T-helper 1 cell treated with Interleukin-12 subunit alpha and Interleukin-12 subunit beta and Interleukin-4 antibody, amounts not matched to agents 30 μg/mL and 1 μg/mL, for 36 hours (primary cell): ENCODE results near the gene NCOA7.
"Not testable (repeated sequence)": the region's sequence is repeated elsewhere in the genome, so short reads cannot be mapped to it uniquely, and the experiment has no call there.

ENCODE experiments used
- H3K27ac Mint-ChIP-seq: one replicate; pipeline ENCODE4 v1.8.0; 2021; ENCODE audit warnings: mild to moderate bottlenecking, mixed read lengths
- H3K27me3 Mint-ChIP-seq: one replicate; pipeline ENCODE4 v1.8.0; 2021; ENCODE audit warnings: low read depth, mixed read lengths
- H3K36me3 Mint-ChIP-seq: one replicate; pipeline ENCODE4 v1.8.0; 2021; ENCODE audit warnings: low read depth, mixed read lengths
- H3K4me1 Mint-ChIP-seq: one replicate; pipeline ENCODE4 v1.8.0; 2021; ENCODE audit warnings: low read depth, mixed read lengths
- H3K4me3 Mint-ChIP-seq: one replicate; pipeline ENCODE4 v1.8.0; 2021; ENCODE audit warnings: mild to moderate bottlenecking, moderate library complexity, mixed read lengths
- H3K9me3 Mint-ChIP-seq: one replicate; pipeline ENCODE4 v1.8.0; 2021; ENCODE audit warnings: mixed read lengths

NCOA7 gene

GRCh38 chr6:125944434-125944816 lies 153.7 kb downstream of the NCOA7 start:
- peaks cover 17% of the 10 kb centered on the region for H3K4me1 Mint-ChIP-seq
- no peak overlapping the region for H3K4me3 Mint-ChIP-seq
- no peaks in the 10 kb centered on the region for H3K36me3 Mint-ChIP-seq
- H3K27me3 Mint-ChIP-seq = no peaks in the 10 kb centered on the region
- H3K9me3 Mint-ChIP-seq = no peaks in the 10 kb centered on the region
- no peak overlapping the region for H3K27ac Mint-ChIP-seq

GRCh38 chr6:125944896-125945295 lies 154.1 kb downstream of the NCOA7 start:
- H3K27me3 Mint-ChIP-seq = no peaks in the 10 kb centered on the region
- H3K9me3 Mint-ChIP-seq = no peaks in the 10 kb centered on the region
- H3K4me3 Mint-ChIP-seq = no peak overlapping the region
- no peaks in the 10 kb centered on the region for H3K36me3 Mint-ChIP-seq
- H3K4me1 Mint-ChIP-seq = peaks cover 13% of the 10 kb centered on the region
- no peak overlapping the region for H3K27ac Mint-ChIP-seq

- H3K4me1 Mint-ChIP-seq = peaks cover 12% of the 10 kb centered on the region
- no peak overlapping the region for H3K27ac Mint-ChIP-seq
- H3K9me3 Mint-ChIP-seq = no peaks in the 10 kb centered on the region
- H3K4me3 Mint-ChIP-seq = no peak overlapping the region
- no peaks in the 10 kb centered on the region for H3K36me3 Mint-ChIP-seq
- no peaks in the 10 kb centered on the region for H3K27me3 Mint-ChIP-seq
Measured at GRCh38 chr6:125945378-125946141, 154.8 kb downstream of the NCOA7 start.

GRCh38 chr6:125947615-125948014 lies 156.9 kb downstream of the NCOA7 start:
- no peak overlapping the region for H3K27ac Mint-ChIP-seq
- no peak overlapping the region for H3K4me3 Mint-ChIP-seq
- no peaks in the 10 kb centered on the region for H3K9me3 Mint-ChIP-seq
- H3K36me3 Mint-ChIP-seq = no peaks in the 10 kb centered on the region
- peaks cover 12% of the 10 kb centered on the region for H3K4me1 Mint-ChIP-seq
- H3K27me3 Mint-ChIP-seq = no peaks in the 10 kb centered on the region

- no peak overlapping the region for H3K4me3 Mint-ChIP-seq
- H3K4me1 Mint-ChIP-seq = peaks cover 12% of the 10 kb centered on the region
- no peaks in the 10 kb centered on the region for H3K36me3 Mint-ChIP-seq
- no peaks in the 10 kb centered on the region for H3K27me3 Mint-ChIP-seq
- no peak overlapping the region for H3K27ac Mint-ChIP-seq
- no peaks in the 10 kb centered on the region for H3K9me3 Mint-ChIP-seq
Measured at GRCh38 chr6:125948455-125948854, 157.7 kb downstream of the NCOA7 start.

- no peaks in the 10 kb centered on the region for H3K9me3 Mint-ChIP-seq
- peaks cover 6% of the 10 kb centered on the region for H3K4me1 Mint-ChIP-seq
- H3K27ac Mint-ChIP-seq = no peak overlapping the region
- no peaks in the 10 kb centered on the region for H3K27me3 Mint-ChIP-seq
- no peak overlapping the region for H3K4me3 Mint-ChIP-seq
- H3K36me3 Mint-ChIP-seq = no peaks in the 10 kb centered on the region
Measured at GRCh38 chr6:125949069-125949468, 158.3 kb downstream of the NCOA7 start.

GRCh38 chr6:125950293-125950692 lies 159.5 kb downstream of the NCOA7 start:
- Mint-ChIP-seq H3K9me3 (no peaks in the 10 kb centered on the region), H3K4me3 (no peak overlapping the region), H3K27me3 (no peaks in the 10 kb centered on the region), H3K27ac (no peak overlapping the region), H3K36me3 (no peaks in the 10 kb centered on the region), H3K4me1 (peaks cover 3% of the 10 kb centered on the region)

- H3K9me3 Mint-ChIP-seq, H3K27ac Mint-ChIP-seq, H3K4me3 Mint-ChIP-seq, H3K4me1 Mint-ChIP-seq, H3K36me3 Mint-ChIP-seq, H3K27me3 Mint-ChIP-seq: not testable (repeated sequence)
Measured at GRCh38 chr6:125950716-125951115, 160.0 kb downstream of the NCOA7 start.

- H3K4me1 Mint-ChIP-seq = peaks cover 3% of the 10 kb centered on the region
- H3K27me3 Mint-ChIP-seq = no peaks in the 10 kb centered on the region
- H3K9me3 Mint-ChIP-seq = no peaks in the 10 kb centered on the region
- H3K36me3 Mint-ChIP-seq = no peaks in the 10 kb centered on the region
- H3K4me3 Mint-ChIP-seq = no peak overlapping the region
- H3K27ac Mint-ChIP-seq = no peak overlapping the region
Measured at GRCh38 chr6:125951323-125951722, 160.6 kb downstream of the NCOA7 start.

GRCh38 chr6:125952764-125953501 lies 162.2 kb downstream of the NCOA7 start:
- H3K27ac Mint-ChIP-seq = no peak overlapping the region
- no peaks in the 10 kb centered on the region for H3K27me3 Mint-ChIP-seq
- H3K4me1 Mint-ChIP-seq = peaks cover 3% of the 10 kb centered on the region
- H3K4me3 Mint-ChIP-seq = no peak overlapping the region
- no peaks in the 10 kb centered on the region for H3K36me3 Mint-ChIP-seq
- no peaks in the 10 kb centered on the region for H3K9me3 Mint-ChIP-seq

GRCh38 chr6:125953502-125953875 lies 162.7 kb downstream of the NCOA7 start:
- H3K27me3 Mint-ChIP-seq = no peaks in the 10 kb centered on the region
- no peak overlapping the region for H3K27ac Mint-ChIP-seq
- H3K9me3 Mint-ChIP-seq = no peaks in the 10 kb centered on the region
- H3K4me1 Mint-ChIP-seq = peaks cover 3% of the 10 kb centered on the region
- no peak overlapping the region for H3K4me3 Mint-ChIP-seq
- no peaks in the 10 kb centered on the region for H3K36me3 Mint-ChIP-seq

- H3K27ac Mint-ChIP-seq = no peak overlapping the region
Measured at GRCh38 chr6:125954735-125955339, 164.1 kb downstream of the NCOA7 start.

GRCh38 chr6:125955973-125956372 lies 165.2 kb downstream of the NCOA7 start:
- H3K4me3 Mint-ChIP-seq = peak overlapping the region; percentile 59
- peaks cover 3% of the 10 kb centered on the region for H3K4me1 Mint-ChIP-seq
- H3K9me3 Mint-ChIP-seq = no peaks in the 10 kb centered on the region
- no peaks in the 10 kb centered on the region for H3K36me3 Mint-ChIP-seq
- no peaks in the 10 kb centered on the region for H3K27me3 Mint-ChIP-seq
- peak overlapping the region; percentile 74 for H3K27ac Mint-ChIP-seq

More at GRCh38 chr6:125954735-125955339, 164.1 kb downstream of the NCOA7 start:
- no peaks in the 10 kb centered on the region for H3K9me3 Mint-ChIP-seq
- H3K4me1 Mint-ChIP-seq = peaks cover 3% of the 10 kb centered on the region
- no peaks in the 10 kb centered on the region for H3K36me3 Mint-ChIP-seq
- no peaks in the 10 kb centered on the region for H3K27me3 Mint-ChIP-seq
- no peak overlapping the region for H3K4me3 Mint-ChIP-seq

GRCh38 chr6:125956506-125957390 lies 166.0 kb downstream of the NCOA7 start, which contains the start of gene HINT3:
Gene HINT3, plus strand, starts transcription at chr6:125956770. Its CDS starts 208 bp downstream, at chr6:125956978.
- Mint-ChIP-seq H3K9me3 (no peaks in the 10 kb centered on the region), H3K27ac (peak within 1 kb of the TSS; percentile 79), H3K4me3 (peak within 1 kb of the TSS; percentile 59), H3K36me3 (peaks cover 1% of the 10 kb centered on the region), H3K27me3 (no peaks in the 10 kb centered on the region), H3K4me1 (peaks cover 3% of the 10 kb centered on the region)
